Neural cell (in vitro differentiated cells): ENCODE data around the gene MAD2L1BP. TPM values are rescaled to one million over a fixed set of nuclear protein-coding genes. Genes with fewer than 3 reads are reported as not detected.

Experiments
- H2AFZ ChIP-seq: fragments of 200-600, 300-800 bp; sonication (generic), shearing (Covaris generic); 2 replicates; pipeline ENCODE4 v1.6.0; 2014; ENCODE audit warnings: low read depth, mild to moderate bottlenecking, antibody characterized with exemption, low read length, moderate library complexity
- H3F3A ChIP-seq: fragments of 200-600 bp; shearing (Covaris generic); 2 replicates; pipeline ENCODE4 v1.6.1; 2016; ENCODE audit warnings: mild to moderate bottlenecking, moderate library complexity, mixed read lengths, antibody characterized with exemption, low read length; ENCODE audit not compliant: insufficient read depth, poor library complexity, severe bottlenecking
- H3K27ac ChIP-seq: fragments of 200-600, 300-800 bp; sonication (generic), shearing (Covaris generic); 2 replicates; pipeline ENCODE4 v1.5.1; 2014; ENCODE audit warnings: mild to moderate bottlenecking, low read length, moderate library complexity
- H3K27me3 ChIP-seq: fragments of 300-800, 200-600 bp; sonication (generic), shearing (Covaris generic); 2 replicates; pipeline ENCODE4 v1.6.0; 2014; ENCODE audit warnings: mild to moderate bottlenecking, low read depth, low read length, moderate library complexity; ENCODE audit not compliant: insufficient read depth
- H3K36me3 ChIP-seq: fragments of 300-800, 200-600 bp; sonication (generic), shearing (Covaris generic); 2 replicates; pipeline ENCODE4 v1.5.1; 2014; ENCODE audit warnings: mild to moderate bottlenecking, antibody characterized with exemption, low read length, moderate library complexity; ENCODE audit not compliant: insufficient read depth
- H3K4me2 ChIP-seq: fragments of 300-800, 200-600 bp; sonication (generic), shearing (Covaris generic); 2 replicates; pipeline ENCODE4 v1.6.0; 2014; ENCODE audit warnings: mild to moderate bottlenecking, low read length
- H3K4me3 ChIP-seq: fragments of 300-800, 200-600 bp; sonication (generic), shearing (Covaris generic); 2 replicates; pipeline ENCODE4 v1.5.1; 2014; ENCODE audit warnings: mild to moderate bottlenecking, low read length, moderate library complexity
- H3K79me2 ChIP-seq: fragments of 200-600 bp; shearing (Covaris generic); replicated peaks from 2 replicates; pipeline ENCODE4 v1.6.0; 2014; ENCODE audit warnings: mild to moderate bottlenecking, low read length, moderate library complexity; ENCODE audit not compliant: insufficient read depth
- H3K9ac ChIP-seq: fragments of 300-800, 200-600 bp; sonication (generic), shearing (Covaris generic); 2 replicates; pipeline ENCODE4 v1.6.1; 2016; ENCODE audit warnings: mild to moderate bottlenecking, low read length, mixed read lengths
- H3K9me2 ChIP-seq: fragments of 200-600 bp; shearing (Covaris generic); 2 replicates; pipeline ENCODE4 v1.6.1; 2016; ENCODE audit warnings: mild to moderate bottlenecking, low read length, mixed read lengths; ENCODE audit not compliant: insufficient read depth
- H3K9me3 ChIP-seq: fragments of 200-600, 300-800 bp; sonication (generic), shearing (Covaris generic); 2 replicates; pipeline ENCODE4 v1.6.1; 2016; ENCODE audit warnings: mild to moderate bottlenecking, mixed run types, low read length, moderate library complexity, mixed read lengths
- H4K20me1 ChIP-seq: fragments of 200-600 bp; shearing (Covaris generic); 2 replicates; pipeline ENCODE4 v1.6.1; 2016; ENCODE audit warnings: mild to moderate bottlenecking, mixed run types; ENCODE audit not compliant: insufficient read depth
- EP300 ChIP-seq: fragments of 450-650 bp; conservative IDR thresholded peaks from 2 replicates; pipeline ENCODE4 v1.6.1; 2014; ENCODE audit warnings: antibody characterized with exemption, mild to moderate bottlenecking, moderate library complexity; ENCODE audit not compliant: poor library complexity, severe bottlenecking
- EZH2 ChIP-seq: fragments of 200-600, 300-800 bp; shearing (Covaris generic), sonication (generic); IDR thresholded peaks from 2 replicates; pipeline ENCODE4 v1.6.1; 2014; ENCODE audit warnings: antibody characterized with exemption, low read length, borderline replicate concordance, mild to moderate bottlenecking; ENCODE audit not compliant: insufficient read depth, poor library complexity, severe bottlenecking
- MXI1 ChIP-seq: fragments of 450-650 bp; conservative IDR thresholded peaks from 2 replicates; pipeline ENCODE4 v1.6.1; 2014; ENCODE audit warnings: antibody characterized with exemption, mild to moderate bottlenecking; ENCODE audit not compliant: poor library complexity, severe bottlenecking
- POLR2AphosphoS5 ChIP-seq: IDR thresholded peaks from 2 replicates; pipeline ENCODE4 v1.6.1; 2012
- RAD21 ChIP-seq: fragments of 450-650 bp; conservative IDR thresholded peaks from 2 replicates; pipeline ENCODE4 v1.6.1; 2014; ENCODE audit warnings: antibody characterized with exemption, mild to moderate bottlenecking, moderate library complexity
- REST ChIP-seq: IDR thresholded peaks from 2 replicates; pipeline ENCODE4 v1.6.1; 2012; ENCODE audit warnings: borderline replicate concordance
- SMC3 ChIP-seq: fragments of 450-650 bp; conservative IDR thresholded peaks from 2 replicates; pipeline ENCODE4 v1.6.1; 2014; ENCODE audit warnings: antibody characterized with exemption, mild to moderate bottlenecking, moderate library complexity; ENCODE audit not compliant: poor library complexity
- TAF1 ChIP-seq: IDR thresholded peaks from 2 replicates; pipeline ENCODE4 v1.6.1; 2012; ENCODE audit warnings: low read depth
- polyA plus RNA-seq: library from polyadenylated mRNA; depleted of rRNA; stranded (reverse); fragments of >200 nt; gene quantifications from 2 replicates; pipeline ENCODE4 v1.2.3, GENCODE V29; 2014
- TF ChIP-seq, protein P1 (sequence below): fragments of 450-650 bp; IDR thresholded peaks from 2 replicates; pipeline ENCODE4 v1.5.1; 2014; ENCODE audit warnings: antibody characterized with exemption, mild to moderate bottlenecking, moderate library complexity; ENCODE audit not compliant: poor library complexity, severe bottlenecking

MAD2L1BP gene
- polyA plus RNA-seq, 1 donor from 2014 or later, result 43.2 TPM

DNA sequence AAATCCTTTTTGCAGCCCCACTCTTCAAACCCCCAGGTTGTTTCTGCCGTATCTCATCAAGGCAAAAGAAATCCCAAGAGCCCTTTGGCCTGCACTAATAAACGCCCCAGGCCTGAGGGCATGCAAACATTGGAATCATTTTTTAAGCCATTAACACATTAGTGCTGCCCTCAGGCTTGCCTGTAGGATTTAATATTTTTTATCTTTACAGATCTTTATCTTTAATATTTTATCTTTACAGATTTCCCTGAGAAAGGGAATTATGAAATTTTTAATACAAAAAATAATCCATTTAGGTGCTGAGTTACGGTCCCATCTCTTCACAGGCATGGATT is 21.3 kb upstream of the MAD2L1BP start:
- Histone ChIP-seq H3K27ac (no peak overlapping the region), H3K9me2 (no peaks in the 10 kb centered on the region), H3K9ac (no peak overlapping the region), H3K36me3 (no peaks in the 10 kb centered on the region), H3F3A (no peaks in the 10 kb centered on the region), H3K4me3 (no peak overlapping the region), H4K20me1 (no peaks in the 10 kb centered on the region), H2AFZ (no peak overlapping the region), H3K79me2 (no peaks in the 10 kb centered on the region), H3K4me2 (no peak overlapping the region), H3K9me3 (no peaks in the 10 kb centered on the region), H3K27me3 (no peaks in the 10 kb centered on the region)
- TF ChIP-seq REST (no peak), EP300 (no peak), POLR2AphosphoS5 (no peak), TAF1 (no peak), EZH2 (no peak), MXI1 (no peak), SMC3 (no peak), RAD21 (no peak)
- TF ChIP-seq, protein P1, sequence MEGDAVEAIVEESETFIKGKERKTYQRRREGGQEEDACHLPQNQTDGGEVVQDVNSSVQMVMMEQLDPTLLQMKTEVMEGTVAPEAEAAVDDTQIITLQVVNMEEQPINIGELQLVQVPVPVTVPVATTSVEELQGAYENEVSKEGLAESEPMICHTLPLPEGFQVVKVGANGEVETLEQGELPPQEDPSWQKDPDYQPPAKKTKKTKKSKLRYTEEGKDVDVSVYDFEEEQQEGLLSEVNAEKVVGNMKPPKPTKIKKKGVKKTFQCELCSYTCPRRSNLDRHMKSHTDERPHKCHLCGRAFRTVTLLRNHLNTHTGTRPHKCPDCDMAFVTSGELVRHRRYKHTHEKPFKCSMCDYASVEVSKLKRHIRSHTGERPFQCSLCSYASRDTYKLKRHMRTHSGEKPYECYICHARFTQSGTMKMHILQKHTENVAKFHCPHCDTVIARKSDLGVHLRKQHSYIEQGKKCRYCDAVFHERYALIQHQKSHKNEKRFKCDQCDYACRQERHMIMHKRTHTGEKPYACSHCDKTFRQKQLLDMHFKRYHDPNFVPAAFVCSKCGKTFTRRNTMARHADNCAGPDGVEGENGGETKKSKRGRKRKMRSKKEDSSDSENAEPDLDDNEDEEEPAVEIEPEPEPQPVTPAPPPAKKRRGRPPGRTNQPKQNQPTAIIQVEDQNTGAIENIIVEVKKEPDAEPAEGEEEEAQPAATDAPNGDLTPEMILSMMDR, result no peak

- Histone ChIP-seq H3K9ac (no peak overlapping the region), H3K79me2 (no peaks in the 10 kb centered on the region), H3F3A (no peaks in the 10 kb centered on the region), H4K20me1 (no peaks in the 10 kb centered on the region), H3K36me3 (no peaks in the 10 kb centered on the region), H3K4me3 (no peak overlapping the region), H3K9me3 (no peaks in the 10 kb centered on the region), H3K9me2 (no peaks in the 10 kb centered on the region), H3K4me2 (no peak overlapping the region), H3K27ac (no peak overlapping the region), H3K27me3 (no peaks in the 10 kb centered on the region), H2AFZ (no peak overlapping the region)
- no peak for TF ChIP-seq REST
- no peak for TF ChIP-seq SMC3
- TF ChIP-seq POLR2AphosphoS5, result no peak
- no peak for TF ChIP-seq EP300
- TF ChIP-seq EZH2, result no peak
- TF ChIP-seq TAF1, result no peak
These were observed 18.7 kb upstream of the MAD2L1BP start for GRCh38 chr6:43616725-43617472.
